H9 (cell line): ENCODE measurements around the gene CTDSPL. TPM values are rescaled to one million over a fixed set of nuclear protein-coding genes. Genes with fewer than 3 reads are reported as not detected.

Experiments
- DNase-seq: peaks from one replicate; pipeline ENCODE4 v3.0.0-alpha.2; 2017
- H2AFZ ChIP-seq: one replicate; pipeline ENCODE4 v1.6.1; 2013; ENCODE audit warnings: mild to moderate bottlenecking, low read length, control low read depth, moderate library complexity
- H2AK5ac ChIP-seq: 2 replicates; pipeline ENCODE4 v1.6.1; 2013; ENCODE audit warnings: low read length, control low read depth, mixed read lengths; ENCODE audit not compliant: insufficient read length
- H2BK120ac ChIP-seq: one replicate; pipeline ENCODE4 v1.6.1; 2013; ENCODE audit warnings: low read depth, mild to moderate bottlenecking, low read length, control low read depth, inconsistent platforms; ENCODE audit not compliant: poor library complexity, severe bottlenecking
- H2BK12ac ChIP-seq: 2 replicates; pipeline ENCODE4 v1.6.1; 2013; ENCODE audit warnings: low read length, control low read depth, mixed read lengths, low read depth; ENCODE audit not compliant: insufficient read length
- H2BK15ac ChIP-seq: 2 replicates; pipeline ENCODE4 v1.6.1; 2013; ENCODE audit warnings: low read depth, low read length, control low read depth
- H2BK20ac ChIP-seq: one replicate; pipeline ENCODE4 v1.6.1; 2013; ENCODE audit warnings: low read depth, mild to moderate bottlenecking, low read length, control low read depth, inconsistent platforms; ENCODE audit not compliant: poor library complexity, severe bottlenecking
- H2BK5ac ChIP-seq: 2 replicates; pipeline ENCODE4 v1.6.1; 2013; ENCODE audit warnings: low read length, control low read depth, mixed read lengths; ENCODE audit not compliant: insufficient read length
- H3K14ac ChIP-seq: 2 replicates; pipeline ENCODE4 v1.6.1; 2013; ENCODE audit warnings: low read length, control low read depth; ENCODE audit not compliant: insufficient read depth
- H3K18ac ChIP-seq: 2 replicates; pipeline ENCODE4 v1.6.1; 2013; ENCODE audit warnings: low read depth, mild to moderate bottlenecking, mixed read lengths, low read length, control low read depth; ENCODE audit not compliant: insufficient read length
- H3K23ac ChIP-seq: 2 replicates; pipeline ENCODE4 v1.6.1; 2013; ENCODE audit warnings: low read length, control low read depth, mixed read lengths, low read depth; ENCODE audit not compliant: insufficient read length
- H3K23me2 ChIP-seq: 2 replicates; pipeline ENCODE4 v1.6.1; 2013; ENCODE audit warnings: low read depth, mild to moderate bottlenecking, mixed read lengths, low read length, control low read depth; ENCODE audit not compliant: insufficient read length, poor library complexity, severe bottlenecking
- H3K27ac ChIP-seq: 2 replicates; pipeline ENCODE4 v1.5.1; 2013; ENCODE audit warnings: low read length, control low read depth, mixed read lengths, low read depth; ENCODE audit not compliant: insufficient read length
- H3K27me3 ChIP-seq: 2 replicates; pipeline ENCODE4 v1.6.1; 2013; ENCODE audit warnings: low read length, control low read depth, inconsistent platforms; ENCODE audit not compliant: insufficient read depth
- H3K4ac ChIP-seq: 2 replicates; pipeline ENCODE4 v1.6.1; 2013; ENCODE audit warnings: low read depth, mild to moderate bottlenecking, control low read depth, inconsistent platforms, low read length, moderate library complexity
- H3K4me1 ChIP-seq: 2 replicates; pipeline ENCODE4 v1.6.1; 2013; ENCODE audit warnings: low read length, control low read depth, inconsistent platforms; ENCODE audit not compliant: insufficient read depth
- H3K4me2 ChIP-seq: 2 replicates; pipeline ENCODE4 v1.6.1; 2013; ENCODE audit warnings: low read length, control low read depth, mixed read lengths; ENCODE audit not compliant: insufficient read length, insufficient read depth
- H3K56ac ChIP-seq: 2 replicates; pipeline ENCODE4 v1.6.1; 2013; ENCODE audit warnings: low read depth, mild to moderate bottlenecking, mixed read lengths, low read length, control low read depth; ENCODE audit not compliant: insufficient read length
- H3K79me1 ChIP-seq: 2 replicates; pipeline ENCODE4 v1.6.1; 2013; ENCODE audit warnings: low read depth, mild to moderate bottlenecking, moderate library complexity, low read length, control low read depth, inconsistent platforms; ENCODE audit not compliant: insufficient read depth, poor library complexity, severe bottlenecking
- H3K79me2 ChIP-seq: 2 replicates; pipeline ENCODE4 v1.6.1; 2013; ENCODE audit warnings: low read length, control low read depth, inconsistent platforms; ENCODE audit not compliant: insufficient read depth
- H3K9ac ChIP-seq: 2 replicates; pipeline ENCODE4 v1.6.1; 2013; ENCODE audit warnings: low read length, control low read depth, mixed read lengths; ENCODE audit not compliant: insufficient read length; ENCODE audit errors: extremely low read depth
- H3K9me3 ChIP-seq: one replicate; pipeline ENCODE4 v1.6.1; 2013; ENCODE audit warnings: low read depth, low read length, inconsistent platforms; ENCODE audit not compliant: control insufficient read depth
- H3T11ph ChIP-seq: one replicate; pipeline ENCODE4 v1.6.1; 2013; ENCODE audit warnings: mild to moderate bottlenecking, low read length, control low read depth, inconsistent platforms
- H4K20me1 ChIP-seq: one replicate; pipeline ENCODE4 v1.6.1; 2013; ENCODE audit not compliant: control insufficient read depth, insufficient read length, insufficient read depth
- H4K5ac ChIP-seq: 2 replicates; pipeline ENCODE4 v1.6.1; 2013; ENCODE audit warnings: low read depth, mild to moderate bottlenecking, mixed read lengths, low read length, control low read depth; ENCODE audit not compliant: insufficient read length
- H4K8ac ChIP-seq: replicated peaks from 2 replicates; pipeline ENCODE4 v1.6.1; 2013; ENCODE audit warnings: low read length, control low read depth, mixed read lengths, low read depth; ENCODE audit not compliant: insufficient read length
- H4K91ac ChIP-seq: 2 replicates; pipeline ENCODE4 v1.6.1; 2013; ENCODE audit warnings: low read depth, mild to moderate bottlenecking, moderate library complexity, mixed read lengths, low read length, control low read depth; ENCODE audit not compliant: insufficient read length
- H3K27ac Mint-ChIP-seq, 3 experiments: 2 replicates in 2 of 3; 3 replicates in 1 of 3; pipeline ENCODE4 v1.8.0; 2020 to 2021; ENCODE audit warnings: mixed read lengths in 3 of 3, mild to moderate bottlenecking in 1 of 3, moderate library complexity in 1 of 3
- H3K27me3 Mint-ChIP-seq: 2 replicates; pipeline ENCODE4 v1.8.0; 2021; ENCODE audit warnings: low read depth, mild to moderate bottlenecking, moderate library complexity, mixed read lengths
- H3K36me3 Mint-ChIP-seq, 3 experiments: 2 replicates in 2 of 3; 3 replicates in 1 of 3; pipeline ENCODE4 v1.8.0; 2020 to 2021; ENCODE audit warnings: low read depth in 3 of 3, mixed read lengths in 3 of 3; ENCODE audit not compliant: insufficient read depth in 1 of 3
- H3K4me1 Mint-ChIP-seq, 2 experiments: 2 replicates each; pipeline ENCODE4 v1.8.0; 2020; ENCODE audit warnings: mixed read lengths in 2 of 2
- H3K4me3 Mint-ChIP-seq, 2 experiments: 2 replicates in 1 of 2; 3 replicates in 1 of 2; pipeline ENCODE4 v1.8.0; 2020 to 2021; ENCODE audit warnings: mild to moderate bottlenecking in 2 of 2, mixed read lengths in 2 of 2, moderate library complexity in 1 of 2
- H3K9me3 Mint-ChIP-seq, 2 experiments: 2 replicates in 1 of 2; 3 replicates in 1 of 2; pipeline ENCODE4 v1.8.0; 2020; ENCODE audit warnings: mild to moderate bottlenecking in 2 of 2, mixed read lengths in 2 of 2, moderate library complexity in 1 of 2
- CTCF ChIP-seq: fragments of 200-600 bp; sonication (generic); conservative IDR thresholded peaks from 3 replicates; pipeline ENCODE4 v1.8.0; 2021; ENCODE audit warnings: antibody characterized with exemption, mild to moderate bottlenecking
- WGBS: extraction: QIAGEN DNeasy Blood & Tissue Kit; methylation state at CpG from one replicate; pipeline ENCODE4 v1.1.7; 2013; ENCODE audit warnings: missing lambda C conversion rate, low lambda C conversion rate, mixed read lengths; ENCODE audit not compliant: insufficient read length; ENCODE audit errors: extremely low coverage; 5-methylcytosine and 5-hydroxymethylcytosine counted together
- total RNA-seq: library from RNA; stranded (reverse); gene quantifications from 2 replicates; pipeline ENCODE4 v1.2.1, GENCODE V29; 2021

Gene CTDSPL
- total RNA-seq, 1 experiment from 2014 or later, result 20.8 TPM

DNA sequence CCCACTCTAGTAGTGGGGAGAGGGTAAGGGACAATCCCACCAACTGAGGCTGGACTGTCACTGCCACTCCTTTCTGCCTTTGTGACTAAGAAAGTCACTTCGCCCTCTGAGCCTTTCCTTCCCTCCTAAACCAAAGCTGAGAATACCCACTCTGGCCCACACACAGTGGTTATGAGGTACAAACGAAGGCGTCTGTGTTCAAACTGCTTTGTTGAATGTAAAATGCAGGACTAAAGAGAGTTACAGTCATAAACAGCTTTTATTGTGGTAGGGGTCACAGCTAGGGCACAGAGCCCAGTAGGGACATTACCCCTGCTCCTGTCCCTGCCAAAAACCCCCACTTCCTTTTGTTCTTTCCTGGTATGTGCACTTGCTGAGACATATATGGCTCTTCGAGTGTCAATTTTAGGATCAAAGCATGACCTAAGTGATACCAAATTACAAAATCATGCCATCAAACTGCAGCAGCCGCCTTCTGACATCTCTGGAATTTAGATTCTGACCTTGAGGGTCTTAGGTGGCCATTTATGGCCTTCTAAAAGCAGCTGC lies 45.1 kb downstream of the CTDSPL start:
- Mint-ChIP-seq H3K9me3 (no peaks in the 10 kb centered on the region), H3K4me1 (peaks cover 33 to 34% of the 10 kb centered on the region in 2 experiments), H3K27ac (peak overlapping the region; percentile 43 to 80 (median 76); a peak in 5 of 7 replicates), H3K36me3 (no peaks in the 10 kb centered on the region), H3K27me3 (no peaks in the 10 kb centered on the region), H3K4me3 (no peak overlapping the region)
- Histone ChIP-seq H2BK120ac (no peak overlapping the region), H3K9ac (no peak overlapping the region), H3K4ac (no peak overlapping the region), H4K91ac (peak overlapping the region; percentile 26), H3K18ac (peak overlapping the region; percentile 52), H2BK5ac (no peak overlapping the region), H3K14ac (no peak overlapping the region), H3T11ph (no peak overlapping the region), H3K27ac (peak overlapping the region; percentile 23), H4K5ac (peak overlapping the region; percentile 83), H3K27me3 (no peaks in the 10 kb centered on the region), H2BK20ac (no peak overlapping the region), H2AK5ac (no peak overlapping the region), H4K8ac (no peak overlapping the region), H2AFZ (no peak overlapping the region), H2BK12ac (no peak overlapping the region), H3K9me3 (no peaks in the 10 kb centered on the region), H3K23me2 (no peaks in the 10 kb centered on the region), H2BK15ac (no peak overlapping the region), H3K23ac (no peak overlapping the region), H3K56ac (no peak overlapping the region), H3K79me2 (peaks cover 4% of the 10 kb centered on the region; the same call in 1 of the 2 replicates), H3K4me1 (peaks cover 5% of the 10 kb centered on the region), H3K79me1 (no peaks in the 10 kb centered on the region), H3K4me2 (no peak overlapping the region), H4K20me1 (no peaks in the 10 kb centered on the region)
- no CpG with 5 or more reads among the region's 5 CpGs for WGBS
- TF ChIP-seq CTCF, result no peak
- DNase-seq, result no peak
